HL-60 (cell line): Measurements from ENCODE around the gene HIP1.
"Not testable (repeated sequence)": the region's sequence is repeated elsewhere in the genome, so short reads cannot be mapped to it uniquely, and the experiment has no call there.

Experiments used
- DNase-seq, 2 experiments: peaks; one replicate each; pipeline ENCODE4 v3.0.0-alpha.2; 2010 to 2020; ENCODE audit warnings: low read depth in 1 of 2, low spot score in 1 of 2
- H3K27ac ChIP-seq: fragments of 250-450 bp; sonication (Bioruptor Pico); replicated peaks from 2 replicates; pipeline ENCODE4 v1.5.1; 2020; ENCODE audit warnings: mild to moderate bottlenecking, moderate library complexity
- H3K27me3 ChIP-seq: fragments of 250-450 bp; sonication (Bioruptor Pico); 2 replicates; pipeline ENCODE4 v1.5.1; 2021; ENCODE audit warnings: mild to moderate bottlenecking, moderate library complexity; ENCODE audit not compliant: insufficient read depth, poor library complexity, severe bottlenecking
- H3K4me3 ChIP-seq: replicated peaks from 2 replicates; pipeline ENCODE4 v1.5.1; 2011; ENCODE audit warnings: mild to moderate bottlenecking, control low read depth, low read length; ENCODE audit not compliant: insufficient read depth
- GABPA ChIP-seq: IDR thresholded peaks from 2 replicates; pipeline ENCODE4 v1.6.1; 2012; ENCODE audit warnings: low read depth
- POLR2AphosphoS5 ChIP-seq: IDR thresholded peaks from 2 replicates; pipeline ENCODE4 v1.6.1; 2012; ENCODE audit warnings: low read depth
- SPI1 ChIP-seq: IDR thresholded peaks from 2 replicates; pipeline ENCODE4 v1.6.1; 2012; ENCODE audit warnings: low read depth, mild to moderate bottlenecking, borderline replicate concordance
- TF ChIP-seq, protein P1 (sequence below): IDR thresholded peaks from 2 replicates; pipeline ENCODE4 v1.6.1; 2012; ENCODE audit warnings: low read depth; ENCODE audit not compliant: insufficient replicate concordance
- TF ChIP-seq, protein P2 (sequence below): IDR thresholded peaks from one replicate; pipeline ENCODE4 v1.5.1; 2011; ENCODE audit warnings: low read length, control low read depth, inconsistent platforms; ENCODE audit not compliant: insufficient read depth

The HIP1 gene

DNA sequence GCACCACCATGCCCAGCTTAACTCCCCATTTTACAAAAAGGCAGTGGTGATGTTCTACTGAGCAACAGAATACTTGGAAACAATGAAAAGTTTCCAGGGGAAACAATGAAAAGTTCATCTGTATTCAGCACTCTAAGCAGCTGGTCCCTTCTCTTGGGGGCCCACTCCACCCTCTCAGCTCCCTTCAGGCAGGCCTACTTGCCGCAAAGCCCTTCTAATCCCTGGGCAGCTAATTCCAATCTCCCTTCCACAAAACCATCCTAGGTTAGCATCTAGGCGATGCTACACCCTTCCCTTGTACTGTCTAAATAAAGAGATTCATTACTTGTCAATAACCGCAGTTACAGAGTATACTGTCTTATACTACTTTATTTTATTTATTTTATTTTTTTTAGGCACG lies 167.5 kb downstream of the HIP1 start:
- TF ChIP-seq GABPA (no peak), POLR2AphosphoS5 (no peak), SPI1 (no peak)
- TF ChIP-seq, protein P1, sequence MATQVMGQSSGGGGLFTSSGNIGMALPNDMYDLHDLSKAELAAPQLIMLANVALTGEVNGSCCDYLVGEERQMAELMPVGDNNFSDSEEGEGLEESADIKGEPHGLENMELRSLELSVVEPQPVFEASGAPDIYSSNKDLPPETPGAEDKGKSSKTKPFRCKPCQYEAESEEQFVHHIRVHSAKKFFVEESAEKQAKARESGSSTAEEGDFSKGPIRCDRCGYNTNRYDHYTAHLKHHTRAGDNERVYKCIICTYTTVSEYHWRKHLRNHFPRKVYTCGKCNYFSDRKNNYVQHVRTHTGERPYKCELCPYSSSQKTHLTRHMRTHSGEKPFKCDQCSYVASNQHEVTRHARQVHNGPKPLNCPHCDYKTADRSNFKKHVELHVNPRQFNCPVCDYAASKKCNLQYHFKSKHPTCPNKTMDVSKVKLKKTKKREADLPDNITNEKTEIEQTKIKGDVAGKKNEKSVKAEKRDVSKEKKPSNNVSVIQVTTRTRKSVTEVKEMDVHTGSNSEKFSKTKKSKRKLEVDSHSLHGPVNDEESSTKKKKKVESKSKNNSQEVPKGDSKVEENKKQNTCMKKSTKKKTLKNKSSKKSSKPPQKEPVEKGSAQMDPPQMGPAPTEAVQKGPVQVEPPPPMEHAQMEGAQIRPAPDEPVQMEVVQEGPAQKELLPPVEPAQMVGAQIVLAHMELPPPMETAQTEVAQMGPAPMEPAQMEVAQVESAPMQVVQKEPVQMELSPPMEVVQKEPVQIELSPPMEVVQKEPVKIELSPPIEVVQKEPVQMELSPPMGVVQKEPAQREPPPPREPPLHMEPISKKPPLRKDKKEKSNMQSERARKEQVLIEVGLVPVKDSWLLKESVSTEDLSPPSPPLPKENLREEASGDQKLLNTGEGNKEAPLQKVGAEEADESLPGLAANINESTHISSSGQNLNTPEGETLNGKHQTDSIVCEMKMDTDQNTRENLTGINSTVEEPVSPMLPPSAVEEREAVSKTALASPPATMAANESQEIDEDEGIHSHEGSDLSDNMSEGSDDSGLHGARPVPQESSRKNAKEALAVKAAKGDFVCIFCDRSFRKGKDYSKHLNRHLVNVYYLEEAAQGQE: no peak
- TF ChIP-seq, protein P2, sequence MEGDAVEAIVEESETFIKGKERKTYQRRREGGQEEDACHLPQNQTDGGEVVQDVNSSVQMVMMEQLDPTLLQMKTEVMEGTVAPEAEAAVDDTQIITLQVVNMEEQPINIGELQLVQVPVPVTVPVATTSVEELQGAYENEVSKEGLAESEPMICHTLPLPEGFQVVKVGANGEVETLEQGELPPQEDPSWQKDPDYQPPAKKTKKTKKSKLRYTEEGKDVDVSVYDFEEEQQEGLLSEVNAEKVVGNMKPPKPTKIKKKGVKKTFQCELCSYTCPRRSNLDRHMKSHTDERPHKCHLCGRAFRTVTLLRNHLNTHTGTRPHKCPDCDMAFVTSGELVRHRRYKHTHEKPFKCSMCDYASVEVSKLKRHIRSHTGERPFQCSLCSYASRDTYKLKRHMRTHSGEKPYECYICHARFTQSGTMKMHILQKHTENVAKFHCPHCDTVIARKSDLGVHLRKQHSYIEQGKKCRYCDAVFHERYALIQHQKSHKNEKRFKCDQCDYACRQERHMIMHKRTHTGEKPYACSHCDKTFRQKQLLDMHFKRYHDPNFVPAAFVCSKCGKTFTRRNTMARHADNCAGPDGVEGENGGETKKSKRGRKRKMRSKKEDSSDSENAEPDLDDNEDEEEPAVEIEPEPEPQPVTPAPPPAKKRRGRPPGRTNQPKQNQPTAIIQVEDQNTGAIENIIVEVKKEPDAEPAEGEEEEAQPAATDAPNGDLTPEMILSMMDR: no peak
- no peak for DNase-seq
- H3K4me3 ChIP-seq: no peak overlapping the region

DNA sequence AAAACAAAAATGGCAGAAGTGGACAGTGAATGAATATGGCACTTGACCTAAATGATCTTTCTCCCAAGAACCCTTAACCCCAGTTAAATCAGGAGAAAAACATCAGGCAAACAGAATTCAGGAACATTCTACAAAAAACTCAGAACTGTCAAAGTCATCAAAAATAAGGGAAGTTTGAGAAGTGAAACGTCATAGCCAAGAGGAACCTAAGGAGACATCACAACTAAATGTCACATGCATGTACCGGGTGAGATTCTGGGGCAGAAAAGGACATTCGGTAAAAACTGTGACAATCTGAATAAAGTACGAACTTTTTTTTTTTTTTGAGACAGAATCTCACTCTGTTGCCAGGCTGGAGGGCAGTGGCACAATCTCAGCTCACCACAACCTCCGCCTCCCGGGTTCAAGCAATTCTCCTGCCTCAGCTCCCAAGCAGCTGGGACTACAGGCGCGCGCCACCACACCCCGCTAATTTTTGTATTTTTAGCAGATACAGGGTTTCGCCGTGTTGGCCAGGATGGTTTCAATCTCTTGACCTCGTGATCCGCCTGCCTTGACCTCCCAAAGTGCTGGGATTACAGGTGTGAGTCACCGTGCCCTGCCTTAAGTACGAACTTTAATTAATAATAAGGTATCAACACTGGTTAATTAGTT lies 169.0 kb downstream of the HIP1 start:
- DNase-seq: peak in 1 of 2 experiments; percentile 38
- H3K27me3 ChIP-seq, H3K27ac ChIP-seq, H3K4me3 ChIP-seq: not testable (repeated sequence)

More for the DNA sequence above, 167.5 kb downstream of the HIP1 start:
- Histone ChIP-seq H3K27me3 (no peaks in the 10 kb centered on the region), H3K27ac (no peak overlapping the region)

DNA sequence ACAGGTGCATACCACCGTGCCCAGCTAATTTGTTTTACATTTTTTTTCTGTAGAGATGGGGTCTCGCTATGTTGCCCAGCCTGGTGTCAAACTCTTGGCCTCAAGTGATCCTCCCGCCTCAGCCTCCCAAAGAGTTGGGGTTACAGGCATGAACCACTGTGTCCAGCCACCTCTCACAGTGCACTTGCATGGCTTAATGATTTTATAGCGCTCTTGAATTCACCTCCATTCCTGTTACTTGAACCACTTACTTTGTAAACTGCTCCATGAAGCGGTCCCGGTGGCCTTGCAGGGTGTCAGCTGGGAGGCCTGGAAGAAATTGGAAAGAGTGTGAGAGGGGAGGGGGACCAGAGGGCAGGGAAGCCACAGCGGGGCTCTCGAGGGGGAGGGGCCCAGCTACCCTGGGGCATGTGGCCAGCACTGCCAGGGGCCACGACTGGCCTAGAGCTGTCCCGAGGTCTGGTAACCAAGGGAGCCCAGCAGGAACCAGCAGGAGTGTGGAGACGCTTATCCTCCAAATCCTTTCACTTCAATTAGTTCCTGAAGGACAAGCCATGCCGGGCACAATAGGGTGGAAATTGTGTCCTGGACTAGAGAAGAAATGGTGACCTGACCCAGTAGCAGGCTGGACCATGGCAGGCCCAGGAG lies 170.7 kb downstream of the HIP1 start:
- Histone ChIP-seq H3K27me3 (no peaks in the 10 kb centered on the region), H3K27ac (no peak overlapping the region), H3K4me3 (no peak overlapping the region)
- no peak for DNase-seq
- TF ChIP-seq, protein P2: no peak
- TF ChIP-seq GABPA: no peak
- no peak for TF ChIP-seq SPI1
- no peak for TF ChIP-seq POLR2AphosphoS5
- TF ChIP-seq, protein P1: no peak

DNA sequence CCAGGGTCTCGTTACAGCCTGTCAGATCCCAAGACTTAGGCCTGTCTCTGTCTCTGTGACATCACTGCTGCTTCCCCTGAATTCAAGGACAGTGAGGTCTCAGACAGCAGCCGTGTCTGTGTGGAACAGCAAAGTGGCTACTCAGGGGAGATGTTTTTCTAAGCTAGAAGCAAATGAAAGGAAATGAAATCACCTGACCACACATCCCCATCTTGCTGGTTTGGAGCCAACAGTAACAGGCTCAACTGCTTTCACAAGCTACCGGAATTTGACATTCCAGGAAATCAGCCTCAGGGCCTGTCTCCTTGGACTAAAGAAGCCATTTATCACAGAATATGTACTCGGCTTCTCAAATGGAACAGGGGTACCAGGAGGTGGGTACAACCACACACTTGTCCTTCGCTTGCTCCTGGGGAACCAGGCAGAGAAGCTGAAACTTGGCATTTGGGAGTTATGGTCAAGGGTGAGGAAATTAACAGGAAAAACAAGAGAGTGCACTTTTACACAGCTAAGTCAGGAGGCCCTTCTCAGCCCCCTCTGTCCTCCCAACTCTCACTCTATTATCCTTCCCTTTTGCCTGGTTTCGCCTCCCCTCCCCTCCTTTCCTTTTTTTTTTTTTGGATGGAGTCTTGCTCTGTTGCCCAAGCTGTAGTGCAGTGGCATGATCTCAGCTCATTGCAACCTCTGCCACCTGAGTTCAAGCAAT lies 173.5 kb downstream of the HIP1 start:
- TF ChIP-seq, protein P1: no peak
- TF ChIP-seq POLR2AphosphoS5: no peak
- TF ChIP-seq GABPA: no peak
- no peak for TF ChIP-seq SPI1
- TF ChIP-seq, protein P2: no peak
- no peaks in the 10 kb centered on the region for H3K27me3 ChIP-seq
- H3K27ac ChIP-seq: no peak overlapping the region
- DNase-seq: no peak
- no peak overlapping the region for H3K4me3 ChIP-seq
